ENCODE data around the gene ULK3.

ULK3 gene

GRCh38 chr15:74867466-74868038, 24.6 kb upstream of the ULK3 start:
- DNase-seq, result no peak

GRCh38 chr15:74866090-74866489, 23.1 kb upstream of the ULK3 start:
- no peak for DNase-seq

DNA sequence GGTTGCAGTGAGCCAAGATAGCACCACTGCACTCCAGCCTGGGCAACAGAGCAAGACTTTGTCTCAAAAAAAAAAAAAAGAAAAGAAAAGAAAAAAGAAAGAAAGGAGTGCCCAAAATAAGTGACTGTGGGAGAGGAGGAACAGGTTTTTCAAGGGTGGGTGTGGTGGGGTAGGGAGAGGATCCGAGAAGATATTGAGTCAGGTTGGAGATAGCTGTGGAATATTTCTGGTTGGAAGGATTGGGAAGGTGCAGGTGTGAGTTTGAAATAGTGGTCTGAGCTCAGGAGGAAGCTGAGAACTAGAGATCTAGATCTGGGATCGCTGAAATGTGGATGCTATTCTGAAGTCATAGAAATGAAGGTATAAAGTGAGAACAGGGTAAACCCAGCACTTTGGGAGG, 22.4 kb upstream of the ULK3 start:
- DNase-seq, result no peak

DNA sequence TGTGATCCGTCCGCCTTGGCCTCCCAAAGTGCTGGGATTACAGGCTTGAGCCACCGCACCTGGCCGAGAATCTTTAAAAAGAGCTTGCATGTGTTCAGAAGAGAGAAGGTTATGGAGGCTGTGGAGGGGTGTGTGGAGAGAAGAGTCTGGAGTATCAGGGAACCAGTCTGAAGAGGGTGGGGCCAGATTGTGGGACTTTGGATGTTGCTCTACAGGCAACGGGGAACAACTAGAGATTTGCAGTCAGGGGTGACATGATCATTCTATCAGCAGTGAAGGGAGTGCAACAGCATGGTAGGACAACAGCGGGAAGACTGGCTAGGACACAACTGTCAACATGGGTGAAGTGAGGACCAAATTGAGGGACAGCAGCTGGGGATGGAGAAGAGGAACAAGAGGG, 21.3 kb upstream of the ULK3 start:
- no peak for DNase-seq

- no peak for DNase-seq
These were observed 20.5 kb upstream of the ULK3 start for GRCh38 chr15:74863239-74864056.

GRCh38 chr15:74858369-74858740, 15.4 kb upstream of the ULK3 start:
- DNase-seq, result no peak

GRCh38 chr15:74857671-74858368, 14.9 kb upstream of the ULK3 start:
- no peak for DNase-seq

GRCh38 chr15:74857082-74857655, 14.2 kb upstream of the ULK3 start:
- DNase-seq, result no peak

DNA sequence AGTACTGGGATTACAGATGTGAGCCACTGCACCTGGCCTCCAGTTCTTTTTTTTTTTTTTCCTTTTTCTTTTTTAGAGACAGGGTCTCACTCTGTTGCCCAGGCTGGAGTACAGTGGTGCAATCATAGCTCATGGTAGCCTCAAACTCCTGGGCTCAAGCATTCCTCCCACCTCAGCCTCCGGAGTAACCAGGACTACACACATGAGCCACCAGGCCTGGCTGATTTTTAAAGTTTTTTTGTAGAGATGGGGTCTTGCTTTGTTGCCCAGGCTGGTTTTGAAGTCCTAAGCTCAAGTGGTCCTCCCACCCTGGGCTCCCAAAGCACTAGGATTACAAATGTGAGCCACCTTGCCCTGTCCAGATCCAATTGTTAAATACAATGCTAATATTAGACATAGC, 13.6 kb upstream of the ULK3 start:
- DNase-seq, result no peak

GRCh38 chr15:74855857-74856256, 12.9 kb upstream of the ULK3 start:
- no peak for DNase-seq

DNA sequence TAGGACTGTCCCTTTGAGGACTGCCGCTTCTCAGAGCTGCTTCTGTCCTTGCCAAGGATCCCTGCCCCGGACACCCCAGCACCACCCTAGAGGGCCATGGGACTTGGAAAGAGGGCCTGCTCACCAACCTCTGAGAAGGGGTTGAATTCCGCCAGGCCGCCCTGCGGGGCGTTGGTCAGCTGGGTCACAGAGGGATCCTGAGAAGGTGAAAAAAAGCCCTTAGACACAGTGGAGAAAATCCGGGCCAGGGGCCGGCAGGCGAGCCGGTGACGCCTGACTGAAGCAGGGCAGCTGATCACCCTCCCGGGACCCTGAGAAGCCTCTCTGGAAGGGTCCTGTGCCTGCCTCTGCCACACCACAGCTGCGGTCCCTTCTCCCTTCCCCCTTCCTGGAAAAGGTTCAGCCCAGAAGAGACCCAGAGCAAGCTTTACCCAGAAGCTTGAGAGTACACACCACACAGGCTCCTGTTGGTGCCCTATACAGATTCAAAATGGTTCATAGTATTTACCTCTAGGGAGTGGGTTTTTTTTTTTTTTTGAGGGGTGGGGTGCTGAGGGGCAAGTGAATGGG, 11.6 kb upstream of the ULK3 start:
- no peak for DNase-seq

- DNase-seq, result no peak
These were observed 9.0 kb upstream of the ULK3 start for GRCh38 chr15:74851960-74852359.

- no peak for DNase-seq
These were observed 7.4 kb upstream of the ULK3 start for GRCh38 chr15:74850393-74850792.

- DNase-seq, result no peak
These were observed 4.5 kb upstream of the ULK3 start for GRCh38 chr15:74847432-74847831.

DNA sequence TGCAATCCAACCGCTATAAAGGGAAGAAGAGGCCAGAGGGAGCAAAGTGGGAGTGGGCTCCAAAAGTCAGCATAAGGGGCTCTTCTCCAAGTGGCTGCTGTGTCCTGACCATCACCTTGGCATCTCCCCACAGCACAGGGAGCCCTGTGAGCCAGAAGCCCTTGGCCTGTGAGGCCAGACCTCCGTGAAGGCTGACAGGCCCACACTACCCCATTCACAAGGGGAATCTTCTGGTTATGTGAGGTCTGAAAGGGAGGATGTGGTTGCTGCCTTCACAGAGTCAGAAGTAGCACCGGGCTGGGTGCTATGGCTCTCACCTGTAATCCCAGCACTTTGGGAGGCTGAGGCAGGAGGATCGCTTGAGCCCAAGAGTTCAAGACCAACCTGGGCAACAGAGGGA, 2.6 kb upstream of the ULK3 start:
- DNase-seq, result no peak

DNA sequence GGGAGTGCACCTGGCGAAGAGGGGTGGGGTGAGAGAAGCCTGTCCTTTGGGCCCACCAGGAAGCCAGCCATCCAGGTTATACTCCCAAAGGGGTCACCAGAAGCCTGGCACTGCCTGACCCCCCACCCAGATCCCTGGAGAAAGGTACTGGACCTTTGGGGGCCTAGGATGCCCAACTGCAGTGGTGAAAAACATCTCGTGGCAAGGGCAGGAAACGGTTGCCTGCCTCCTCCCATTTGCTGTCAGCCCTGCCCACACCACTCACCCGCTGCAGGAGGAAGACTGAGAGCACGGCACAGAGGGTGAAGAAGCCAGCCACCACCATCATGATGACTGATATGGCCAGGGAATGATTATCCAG, 2.2 kb upstream of the ULK3 start:
- DNase-seq, result no peak

GRCh38 chr15:74844319-74845207, 1.6 kb upstream of the ULK3 start:
- no peak for DNase-seq

GRCh38 chr15:74843891-74844299, 939 bp upstream of the ULK3 start:
- DNase-seq, result no peak

- no peak for DNase-seq
These were observed 481 bp upstream of the ULK3 start for GRCh38 chr15:74843445-74843828.

GRCh38 chr15:74841891-74842373, 1.0 kb downstream of the ULK3 start:
- DNase-seq, result no peak

DNA sequence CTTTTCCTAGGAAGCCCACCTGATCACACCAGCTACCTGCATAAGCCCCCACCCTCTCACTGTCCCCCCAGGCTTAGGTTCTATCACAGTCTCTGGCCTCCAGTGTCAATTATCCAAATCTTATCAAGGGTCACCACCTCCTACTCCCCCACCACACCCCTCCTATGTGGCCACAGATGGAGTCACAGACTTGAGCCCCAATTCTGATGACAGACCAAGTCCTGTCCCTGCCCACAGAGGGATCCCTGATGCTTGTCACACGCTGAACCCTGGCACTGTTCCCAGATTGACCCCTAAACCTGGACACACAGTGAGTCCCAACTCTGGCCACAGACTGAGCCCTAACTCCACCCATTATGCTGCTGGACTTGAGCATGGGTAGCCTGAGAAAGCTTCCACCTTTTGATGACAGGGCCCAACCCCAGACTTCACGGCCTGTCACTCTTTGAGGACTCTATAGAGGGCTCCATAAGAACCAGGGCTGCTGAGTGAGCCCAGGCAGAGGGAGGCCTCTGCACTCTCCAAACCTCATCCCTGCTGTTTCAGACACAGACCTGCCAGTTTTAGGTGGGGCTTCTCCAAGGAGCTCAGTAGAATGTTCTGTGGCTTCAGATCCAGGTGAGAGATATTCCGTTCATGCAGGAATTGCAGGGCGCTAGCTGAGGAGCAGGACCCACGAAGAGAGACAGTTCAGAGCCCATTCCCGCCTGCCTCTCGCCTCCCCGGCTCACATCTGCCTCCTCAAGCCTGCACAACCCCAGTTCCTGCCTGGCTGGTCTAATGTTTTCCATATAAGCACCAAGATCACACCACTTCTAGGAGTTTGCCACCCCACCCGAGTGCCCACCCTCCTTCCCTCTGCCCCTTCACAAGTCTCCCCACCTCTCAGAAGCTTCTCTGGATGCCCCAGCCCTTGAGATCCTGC, 1.8 kb downstream of the ULK3 start:
- no peak for DNase-seq

Measured in GOT3 (cell line).